WTC11 (cell line): ENCODE data around the gene OR5T1.

Experiments
- CBFB ChIP-seq: sonication (generic); formaldehyde crosslinking; IDR thresholded peaks from 2 replicates; pipeline ENCODE4 v1.8.1; 2022; ENCODE audit warnings: mild to moderate bottlenecking, low read depth, missing genetic modification reagents
- TF ChIP-seq, protein P1 (sequence below): sonication (generic); formaldehyde crosslinking; conservative IDR thresholded peaks from 2 replicates; pipeline ENCODE4 v1.8.1; 2022; ENCODE audit warnings: mild to moderate bottlenecking, missing genetic modification reagents
- TF ChIP-seq, protein P2 (sequence below): fragments of 200-600 bp; IDR thresholded peaks from 2 replicates; pipeline ENCODE4 v1.8.0; 2022; ENCODE audit warnings: antibody characterized with exemption

DNA sequence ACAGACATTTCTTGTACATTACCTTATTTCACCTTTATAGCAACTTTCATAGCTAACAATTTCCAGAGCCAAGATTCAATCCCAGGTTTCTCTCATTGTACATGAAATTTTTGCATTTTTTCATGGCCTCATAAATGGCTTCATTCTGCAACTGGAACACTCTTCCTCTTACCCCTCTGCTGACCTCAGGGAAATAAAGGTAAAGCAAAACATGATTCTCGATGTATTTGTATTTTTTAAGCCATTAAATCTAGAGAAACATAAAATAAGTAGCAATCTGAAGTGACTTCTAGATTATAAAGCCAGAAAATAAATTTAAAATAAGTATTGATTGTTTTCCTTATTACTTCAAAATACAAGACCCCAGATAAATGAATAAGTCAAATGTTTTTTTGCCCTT, 39.8 kb upstream of the OR5T1 start, which contains the start of gene OR5T2:
- TF ChIP-seq, protein P1, sequence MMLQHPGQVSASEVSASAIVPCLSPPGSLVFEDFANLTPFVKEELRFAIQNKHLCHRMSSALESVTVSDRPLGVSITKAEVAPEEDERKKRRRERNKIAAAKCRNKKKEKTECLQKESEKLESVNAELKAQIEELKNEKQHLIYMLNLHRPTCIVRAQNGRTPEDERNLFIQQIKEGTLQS (CRISPR knock-in tag): no peak
- TF ChIP-seq CBFB (CRISPR knock-in tag): no peak
- TF ChIP-seq, protein P2, sequence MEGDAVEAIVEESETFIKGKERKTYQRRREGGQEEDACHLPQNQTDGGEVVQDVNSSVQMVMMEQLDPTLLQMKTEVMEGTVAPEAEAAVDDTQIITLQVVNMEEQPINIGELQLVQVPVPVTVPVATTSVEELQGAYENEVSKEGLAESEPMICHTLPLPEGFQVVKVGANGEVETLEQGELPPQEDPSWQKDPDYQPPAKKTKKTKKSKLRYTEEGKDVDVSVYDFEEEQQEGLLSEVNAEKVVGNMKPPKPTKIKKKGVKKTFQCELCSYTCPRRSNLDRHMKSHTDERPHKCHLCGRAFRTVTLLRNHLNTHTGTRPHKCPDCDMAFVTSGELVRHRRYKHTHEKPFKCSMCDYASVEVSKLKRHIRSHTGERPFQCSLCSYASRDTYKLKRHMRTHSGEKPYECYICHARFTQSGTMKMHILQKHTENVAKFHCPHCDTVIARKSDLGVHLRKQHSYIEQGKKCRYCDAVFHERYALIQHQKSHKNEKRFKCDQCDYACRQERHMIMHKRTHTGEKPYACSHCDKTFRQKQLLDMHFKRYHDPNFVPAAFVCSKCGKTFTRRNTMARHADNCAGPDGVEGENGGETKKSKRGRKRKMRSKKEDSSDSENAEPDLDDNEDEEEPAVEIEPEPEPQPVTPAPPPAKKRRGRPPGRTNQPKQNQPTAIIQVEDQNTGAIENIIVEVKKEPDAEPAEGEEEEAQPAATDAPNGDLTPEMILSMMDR: no peak
